Lung (tissue), 12 donors: ENCODE measurements around the gene RPL12. TPM values are rescaled to one million over a fixed set of nuclear protein-coding genes. Genes with fewer than 3 reads are reported as not detected.

ENCODE experiments used
- ATAC-seq: fragments of 200-7000 bp; cut with Tn5 transposase; one replicate; pipeline ENCODE4 v1.9.1; 2020; ENCODE audit warnings: moderate number of reproducible peaks; ENCODE audit not compliant: insufficient read depth, low FRiP score
- DNase-seq, 3 donors: peaks; one replicate each; pipeline ENCODE4 v3.0.0-alpha.2; 2013 to 2017
- H3K27ac ChIP-seq, 2 donors: one replicate each; pipeline ENCODE4 v1.5.1; 2013; ENCODE audit warnings: mild to moderate bottlenecking in 2 of 2, moderate library complexity in 2 of 2, control low read depth in 1 of 2, inconsistent platforms in 1 of 2, low read depth in 1 of 2, low read length in 1 of 2
- H3K27me3 ChIP-seq, 3 donors: one replicate each; pipeline ENCODE4 v1.5.1; 2013; ENCODE audit warnings: low read length in 2 of 3; ENCODE audit not compliant: control insufficient read depth in 3 of 3, insufficient read depth in 3 of 3
- H3K36me3 ChIP-seq, 4 donors: one replicate each; pipeline ENCODE4 v1.5.1; 2013; ENCODE audit warnings: low read length in 4 of 4, mild to moderate bottlenecking in 1 of 4, moderate library complexity in 1 of 4; ENCODE audit not compliant: control insufficient read depth in 4 of 4, insufficient read depth in 4 of 4
- H3K4me1 ChIP-seq, 5 donors: one replicate each; pipeline ENCODE4 v1.5.1; 2013; ENCODE audit warnings: low read length in 5 of 5, mild to moderate bottlenecking in 2 of 5, moderate library complexity in 1 of 5; ENCODE audit not compliant: control insufficient read depth in 5 of 5, insufficient read depth in 5 of 5
- H3K4me3 ChIP-seq: one replicate; pipeline ENCODE4 v1.5.1; 2013; ENCODE audit warnings: mild to moderate bottlenecking, control low read depth, moderate library complexity
- H3K9ac ChIP-seq, 2 donors: one replicate each; pipeline ENCODE4 v1.5.1; 2013; ENCODE audit warnings: low read length in 2 of 2, control low read depth in 1 of 2; ENCODE audit not compliant: insufficient read depth in 1 of 2
- H3K9me3 ChIP-seq, 4 donors: one replicate each; pipeline ENCODE4 v1.5.1; 2013; ENCODE audit warnings: low read length in 3 of 4, mild to moderate bottlenecking in 1 of 4, moderate library complexity in 1 of 4; ENCODE audit not compliant: control insufficient read depth in 4 of 4, insufficient read depth in 3 of 4
- WGBS, 2 donors: extraction: QIAGEN DNeasy Blood & Tissue Kit; methylation state at CpG; one replicate each; pipeline ENCODE4 v1.1.7; 2013; 5-methylcytosine and 5-hydroxymethylcytosine counted together
- polyA plus RNA-seq, 2 donors: library from polyadenylated mRNA; stranded (reverse); fragments of 200-250 nt; gene quantifications; one replicate each; pipeline ENCODE4 v1.2.1, GENCODE V29; 2013
- total RNA-seq, 2 donors: library from RNA; depleted of rRNA in 1 of 2; stranded (reverse); fragments of >200 nt in 1 of 2; gene quantifications; one replicate each; pipeline ENCODE4 v1.2.1, GENCODE V29; 2014 to 2021
- TF ChIP-seq, protein P1 (sequence below): IDR thresholded peaks from 2 replicates; pipeline ENCODE4 v1.5.1; 2012; ENCODE audit warnings: mild to moderate bottlenecking; ENCODE audit errors: control extremely low read depth, extremely low read depth
- donor health status: control.
- donor health status: control.
- donor health status: Bipolar disorder and iron deficiency.
- donor health status: healthy.
- donor health status: DM: yes; HTN: yes; CAD: no.

Gene RPL12
- total and polyA plus RNA-seq, 4 donors = 768 to 5,137 (median 1,584) TPM

DNA sequence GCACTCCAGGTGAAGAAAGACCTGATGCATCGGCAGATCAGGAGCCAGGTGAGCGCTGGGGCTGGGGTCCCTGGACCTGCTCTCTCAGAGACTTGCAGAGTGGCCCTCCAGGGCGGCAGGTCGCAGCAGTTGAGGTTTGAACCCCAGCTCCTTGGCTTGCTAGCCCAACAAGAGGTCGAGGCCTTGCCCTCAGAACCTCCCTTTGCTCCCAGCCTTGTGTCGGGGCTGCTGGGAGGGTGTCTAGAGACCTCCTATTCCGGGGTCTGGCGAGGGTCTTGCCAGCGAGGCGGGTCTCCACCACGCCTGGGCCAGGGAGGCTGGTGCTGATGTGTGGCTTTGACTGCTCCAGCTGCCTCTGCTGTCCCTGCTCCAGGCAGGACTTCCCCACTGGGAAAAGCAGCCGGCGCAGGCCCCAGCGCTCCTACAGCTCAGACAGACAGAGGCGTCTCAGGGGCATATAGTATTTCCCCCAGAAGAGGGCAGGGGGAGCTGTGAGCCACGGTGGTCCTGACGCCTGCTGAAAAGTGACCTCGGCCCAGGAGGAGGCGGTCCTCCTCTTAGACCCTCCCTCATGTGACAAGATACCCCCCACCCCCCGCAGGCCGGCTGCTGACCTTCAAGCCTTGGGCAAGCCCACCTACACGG is 38.4 kb upstream of the RPL12 start:
- H3K36me3 ChIP-seq = peaks cover 6 to 60% (median 10%) of the 10 kb centered on the region in 4 donors
- no peaks in the 10 kb centered on the region for H3K27me3 ChIP-seq
- H3K27ac ChIP-seq = no peak overlapping the region
- no peaks in the 10 kb centered on the region for H3K4me1 ChIP-seq
- no peak overlapping the region for H3K9ac ChIP-seq
- no peaks in the 10 kb centered on the region for H3K9me3 ChIP-seq
- peak in 2 of 3 donors; percentile 13 to 14 for DNase-seq
- no peak for ATAC-seq
- H3K4me3 ChIP-seq = no peak overlapping the region
- WGBS, 2 donors = 86 to 88% methylated on average over 22 of the region's 22 CpGs
- TF ChIP-seq, protein P1, sequence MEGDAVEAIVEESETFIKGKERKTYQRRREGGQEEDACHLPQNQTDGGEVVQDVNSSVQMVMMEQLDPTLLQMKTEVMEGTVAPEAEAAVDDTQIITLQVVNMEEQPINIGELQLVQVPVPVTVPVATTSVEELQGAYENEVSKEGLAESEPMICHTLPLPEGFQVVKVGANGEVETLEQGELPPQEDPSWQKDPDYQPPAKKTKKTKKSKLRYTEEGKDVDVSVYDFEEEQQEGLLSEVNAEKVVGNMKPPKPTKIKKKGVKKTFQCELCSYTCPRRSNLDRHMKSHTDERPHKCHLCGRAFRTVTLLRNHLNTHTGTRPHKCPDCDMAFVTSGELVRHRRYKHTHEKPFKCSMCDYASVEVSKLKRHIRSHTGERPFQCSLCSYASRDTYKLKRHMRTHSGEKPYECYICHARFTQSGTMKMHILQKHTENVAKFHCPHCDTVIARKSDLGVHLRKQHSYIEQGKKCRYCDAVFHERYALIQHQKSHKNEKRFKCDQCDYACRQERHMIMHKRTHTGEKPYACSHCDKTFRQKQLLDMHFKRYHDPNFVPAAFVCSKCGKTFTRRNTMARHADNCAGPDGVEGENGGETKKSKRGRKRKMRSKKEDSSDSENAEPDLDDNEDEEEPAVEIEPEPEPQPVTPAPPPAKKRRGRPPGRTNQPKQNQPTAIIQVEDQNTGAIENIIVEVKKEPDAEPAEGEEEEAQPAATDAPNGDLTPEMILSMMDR = no peak

DNA sequence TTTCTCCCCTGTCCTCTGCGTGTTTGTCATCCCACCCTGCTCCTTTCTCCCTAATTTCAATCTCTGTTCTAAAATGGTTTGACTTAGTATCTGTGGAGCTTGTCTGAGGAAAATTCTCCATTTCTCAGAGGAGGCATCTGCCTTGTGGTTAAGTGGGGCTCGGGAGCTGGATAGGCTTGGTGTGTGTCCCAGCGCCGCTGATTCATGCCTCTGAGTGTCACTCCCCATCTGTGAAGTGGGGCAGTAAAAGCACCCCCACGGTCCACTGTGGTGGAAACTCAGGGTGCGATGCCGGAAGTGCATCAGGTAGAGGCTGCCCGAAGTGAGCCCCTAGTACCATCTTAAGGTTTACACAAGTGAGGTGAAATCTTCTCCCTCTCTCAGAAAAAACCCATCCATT is 37.7 kb upstream of the RPL12 start:
- no peak overlapping the region for H3K27ac ChIP-seq
- TF ChIP-seq, protein P1 = no peak
- 83 to 93% methylated on average over 8 of the region's 8 CpGs for WGBS, 2 donors
- no peak overlapping the region for H3K9ac ChIP-seq
- DNase-seq (no peak), ATAC-seq (no peak)
- no peaks in the 10 kb centered on the region for H3K9me3 ChIP-seq
- H3K27me3 ChIP-seq = no peaks in the 10 kb centered on the region
- H3K4me1 ChIP-seq = no peaks in the 10 kb centered on the region
- H3K4me3 ChIP-seq = no peak overlapping the region
- H3K36me3 ChIP-seq = peaks cover 6 to 55% (median 8%) of the 10 kb centered on the region in 4 donors

DNA sequence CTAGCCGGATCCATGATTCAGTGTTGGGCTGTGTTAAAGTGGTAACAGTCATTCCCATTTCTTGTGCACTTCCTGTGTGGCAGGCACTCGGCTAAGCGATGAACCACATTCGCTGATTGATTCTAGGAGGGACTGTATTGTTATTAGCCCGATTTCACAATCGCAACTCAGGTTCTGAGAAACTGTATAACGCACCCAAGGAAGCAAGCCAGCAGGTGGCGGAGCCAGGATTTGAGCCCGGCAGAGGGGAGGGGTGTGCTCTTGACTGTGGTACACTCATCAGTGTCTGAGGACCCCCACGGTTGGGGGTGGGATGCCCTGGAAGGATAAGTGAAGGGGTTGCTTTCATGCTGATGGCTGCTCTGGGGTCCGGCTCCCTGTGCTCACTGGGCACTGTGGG is 34.8 kb upstream of the RPL12 start:
- TF ChIP-seq, protein P1 = no peak
- Histone ChIP-seq H3K9ac (no peak overlapping the region), H3K27me3 (no peaks in the 10 kb centered on the region), H3K4me3 (no peak overlapping the region), H3K27ac (no peak overlapping the region), H3K36me3 (peaks cover 0 to 38% (median 13%) of the 10 kb centered on the region in 4 donors), H3K4me1 (no peaks in the 10 kb centered on the region), H3K9me3 (no peaks in the 10 kb centered on the region)
- DNase-seq = no peak
- no peak for ATAC-seq
- 91 to 97% methylated on average over 11 of the region's 11 CpGs for WGBS, 2 donors

DNA sequence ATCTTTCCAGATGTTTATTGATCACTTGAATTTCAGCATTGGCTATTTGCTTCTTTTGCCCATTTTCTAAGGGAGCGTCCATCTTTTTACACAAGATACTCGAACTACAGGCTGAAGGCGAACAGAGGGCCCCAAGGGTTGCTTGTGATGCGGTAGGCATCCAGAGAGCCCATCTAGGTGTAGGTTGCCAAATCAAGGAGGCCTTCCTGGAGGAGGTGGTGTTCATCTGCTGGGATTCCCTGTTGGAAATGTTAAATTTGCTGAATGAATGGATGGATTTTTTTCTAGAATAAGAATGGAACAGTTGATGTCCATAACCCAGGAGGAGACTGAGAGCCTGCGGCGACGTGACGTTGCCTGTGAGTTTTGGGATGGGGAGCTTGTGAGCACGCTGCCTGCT is 31.5 kb upstream of the RPL12 start:
- ATAC-seq = no peak
- H3K9ac ChIP-seq = no peak overlapping the region
- TF ChIP-seq, protein P1 = no peak
- 97 to 98% methylated on average over 9 of the region's 9 CpGs for WGBS, 2 donors
- peaks cover 16 to 39% (median 24%) of the 10 kb centered on the region in 4 donors for H3K36me3 ChIP-seq
- no peaks in the 10 kb centered on the region for H3K9me3 ChIP-seq
- H3K4me1 ChIP-seq = no peaks in the 10 kb centered on the region
- no peak for DNase-seq
- H3K27me3 ChIP-seq = no peaks in the 10 kb centered on the region
- H3K27ac ChIP-seq = no peak overlapping the region
- H3K4me3 ChIP-seq = no peak overlapping the region
